A549 treated with AZD2906 at 1 μM for 4 hours (cell line): ENCODE results near the gene RHOBTB1. TPM values are rescaled to one million over a fixed set of nuclear protein-coding genes. Genes with fewer than 3 reads are reported as not detected.

Source experiments
- total RNA-seq: library from RNA; stranded (reverse); fragments of 200-300 nt; extraction: Qiagen RNA extraction; gene quantifications from 5 replicates; pipeline ENCODE4 v1.2.3, GENCODE V29; 2022

The RHOBTB1 gene, protein sequence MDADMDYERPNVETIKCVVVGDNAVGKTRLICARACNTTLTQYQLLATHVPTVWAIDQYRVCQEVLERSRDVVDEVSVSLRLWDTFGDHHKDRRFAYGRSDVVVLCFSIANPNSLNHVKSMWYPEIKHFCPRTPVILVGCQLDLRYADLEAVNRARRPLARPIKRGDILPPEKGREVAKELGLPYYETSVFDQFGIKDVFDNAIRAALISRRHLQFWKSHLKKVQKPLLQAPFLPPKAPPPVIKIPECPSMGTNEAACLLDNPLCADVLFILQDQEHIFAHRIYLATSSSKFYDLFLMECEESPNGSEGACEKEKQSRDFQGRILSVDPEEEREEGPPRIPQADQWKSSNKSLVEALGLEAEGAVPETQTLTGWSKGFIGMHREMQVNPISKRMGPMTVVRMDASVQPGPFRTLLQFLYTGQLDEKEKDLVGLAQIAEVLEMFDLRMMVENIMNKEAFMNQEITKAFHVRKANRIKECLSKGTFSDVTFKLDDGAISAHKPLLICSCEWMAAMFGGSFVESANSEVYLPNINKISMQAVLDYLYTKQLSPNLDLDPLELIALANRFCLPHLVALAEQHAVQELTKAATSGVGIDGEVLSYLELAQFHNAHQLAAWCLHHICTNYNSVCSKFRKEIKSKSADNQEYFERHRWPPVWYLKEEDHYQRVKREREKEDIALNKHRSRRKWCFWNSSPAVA
- 14.9 to 19.1 TPM (median 16.4 TPM) in 5 replicates for total RNA-seq

DNA sequence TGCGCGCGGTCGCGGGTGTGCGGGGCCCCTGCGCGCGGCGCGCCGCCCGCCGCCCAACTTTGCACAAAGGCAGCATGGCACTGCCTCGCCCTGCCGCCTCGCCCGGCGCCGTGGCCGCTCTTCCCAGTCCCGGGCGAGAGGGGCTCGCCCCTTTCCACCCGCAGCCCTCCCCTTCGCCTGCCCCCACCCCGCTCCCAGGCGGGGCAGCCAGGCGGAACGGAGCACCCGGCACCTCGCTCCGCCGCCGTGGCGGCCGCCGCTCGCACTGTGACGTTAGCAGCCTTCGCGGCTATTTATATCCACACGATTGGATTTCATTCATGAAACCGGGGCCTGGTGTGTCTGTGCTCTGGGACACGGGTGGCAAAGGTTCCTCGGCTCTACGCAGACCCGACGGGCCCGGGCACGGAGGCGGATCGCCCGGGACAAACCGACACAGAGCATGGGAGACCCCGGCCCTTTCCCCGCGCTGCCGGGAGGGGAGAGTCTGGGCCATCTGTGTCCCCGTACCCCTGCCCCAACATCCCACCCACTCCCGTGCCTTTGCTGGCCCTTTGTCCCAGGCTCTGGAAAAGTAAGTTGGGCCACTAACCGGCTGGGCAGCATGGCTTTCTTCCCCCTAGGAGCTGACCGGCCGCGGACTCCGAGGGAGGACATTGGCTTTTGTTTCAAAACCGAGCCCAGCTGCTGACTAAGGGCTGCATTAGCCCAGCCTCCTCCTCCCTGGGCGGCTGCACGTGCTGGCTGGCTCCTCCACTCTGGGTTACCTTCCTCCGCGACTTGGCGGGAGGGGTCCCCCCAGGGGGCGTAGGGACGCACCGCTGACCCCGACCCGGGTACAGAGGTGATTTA lies at the start of gene RHOBTB1:
TSS of gene RHOBTB1 (minus strand) at position 128 of the 852 bp plus-strand sequence. CDS start 32,643 bp downstream, outside the sequence.

Other genes with a start within 250 kb of the RHOBTB1 start
- gene CDK1, start 165.7 kb downstream of the RHOBTB1 start, total RNA-seq = 78.9 to 93.8 TPM (median 83.7 TPM) in 5 replicates